ENCODE data around the gene MECP2.

Gene MECP2

GRCh38 chrX:154040307-154040756 is 57.2 kb downstream of the MECP2 start:
- peak; percentile 64 for DNase-seq (ENCODE audit: low read depth)
- no peak overlapping the region for H3K4me3 ChIP-seq (ENCODE audit: low read length)
- TF ChIP-seq CTCF (IDR thresholded peaks at IDR 0.05; ENCODE audit: insufficient read depth, low read depth, low read length, missing control alignments) = no peak

- no peak for TF ChIP-seq CTCF (IDR thresholded peaks at IDR 0.05; ENCODE audit: insufficient read depth, low read depth, low read length, missing control alignments)
- H3K4me3 ChIP-seq (ENCODE audit: low read length) = no peak overlapping the region
- DNase-seq (ENCODE audit: low read depth) = no peak
These were observed 57.9 kb downstream of the MECP2 start for GRCh38 chrX:154039577-154039976.

- TF ChIP-seq CTCF (IDR thresholded peaks at IDR 0.05; ENCODE audit: insufficient read depth, low read depth, low read length, missing control alignments) = no peak
- no peak overlapping the region for H3K4me3 ChIP-seq (ENCODE audit: low read length)
- DNase-seq (ENCODE audit: low read depth) = peak; percentile 21
These were observed 58.9 kb downstream of the MECP2 start for GRCh38 chrX:154038656-154039055.

- no peak for TF ChIP-seq CTCF (IDR thresholded peaks at IDR 0.05; ENCODE audit: insufficient read depth, low read depth, low read length, missing control alignments)
- no peak for DNase-seq (ENCODE audit: low read depth)
- no peak overlapping the region for H3K4me3 ChIP-seq (ENCODE audit: low read length)
These were observed 59.8 kb downstream of the MECP2 start for GRCh38 chrX:154037754-154038153.

- no peak overlapping the region for H3K4me3 ChIP-seq (ENCODE audit: low read length)
- DNase-seq (ENCODE audit: low read depth) = no peak
- no peak for TF ChIP-seq CTCF (IDR thresholded peaks at IDR 0.05; ENCODE audit: insufficient read depth, low read depth, low read length, missing control alignments)
These were observed 61.0 kb downstream of the MECP2 start for GRCh38 chrX:154036513-154036912.

GRCh38 chrX:154033848-154034247 is 63.7 kb downstream of the MECP2 start:
- no peak overlapping the region for H3K4me3 ChIP-seq (ENCODE audit: low read length)
- no peak for TF ChIP-seq CTCF (IDR thresholded peaks at IDR 0.05; ENCODE audit: insufficient read depth, low read depth, low read length, missing control alignments)

GRCh38 chrX:154032653-154033052 is 64.9 kb downstream of the MECP2 start:
- no peak for DNase-seq (ENCODE audit: low read depth)
- H3K4me3 ChIP-seq (ENCODE audit: low read length) = no peak overlapping the region
- TF ChIP-seq CTCF (IDR thresholded peaks at IDR 0.05; ENCODE audit: insufficient read depth, low read depth, low read length, missing control alignments) = no peak

More at GRCh38 chrX:154033848-154034247, 63.7 kb downstream of the MECP2 start:
- no peak for DNase-seq (ENCODE audit: low read depth)

All from epithelial cell of esophagus (primary cell).